GM21619 (cell line): ENCODE data around the gene TUBB4B.
"Not testable (repeated sequence)": the region's sequence is repeated elsewhere in the genome, so short reads cannot be mapped to it uniquely, and the experiment has no call there.

Experiments
- ATAC-seq: cut with Tn5 transposase; IDR thresholded peaks from one replicate; pipeline ENCODE4 v1.9.1; 2021; ENCODE audit not compliant: unreplicated experiment

TUBB4B gene

DNA sequence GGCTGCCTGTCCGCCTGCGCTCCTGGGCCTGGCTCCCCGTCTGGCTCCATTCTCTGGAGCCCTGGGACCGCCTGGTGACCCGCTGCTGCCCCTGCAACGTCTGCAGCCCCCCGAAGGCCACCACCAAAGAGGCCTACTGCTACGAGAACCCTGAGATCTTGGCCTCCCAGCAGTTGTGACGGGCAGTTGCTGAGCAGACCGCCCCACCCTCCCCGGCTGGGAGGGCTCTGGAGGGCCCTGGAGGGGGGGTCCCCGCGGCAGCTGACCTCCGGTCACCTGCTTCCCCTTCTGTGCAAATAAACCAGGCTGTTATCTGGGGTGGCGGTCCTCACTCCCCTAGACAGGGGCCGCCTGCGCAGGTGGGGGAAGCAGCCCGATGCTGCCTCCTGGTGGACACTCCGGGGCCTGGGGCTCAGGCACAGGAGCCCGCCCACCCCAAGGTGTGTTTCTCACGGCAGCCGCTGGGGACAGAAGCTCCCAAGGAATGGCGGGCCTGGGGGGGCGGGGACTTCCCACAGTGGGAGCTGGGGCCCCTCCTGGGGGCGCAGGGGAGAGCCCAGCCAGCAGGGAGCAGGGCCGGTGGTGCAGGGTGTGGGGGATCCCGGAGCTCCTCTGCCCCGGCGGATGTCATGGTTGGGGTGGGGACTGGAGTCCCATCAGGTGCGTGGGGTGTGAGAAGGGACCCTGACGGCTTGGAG lies 4.7 kb upstream of the TUBB4B start:
- peak; percentile 22 for ATAC-seq

DNA sequence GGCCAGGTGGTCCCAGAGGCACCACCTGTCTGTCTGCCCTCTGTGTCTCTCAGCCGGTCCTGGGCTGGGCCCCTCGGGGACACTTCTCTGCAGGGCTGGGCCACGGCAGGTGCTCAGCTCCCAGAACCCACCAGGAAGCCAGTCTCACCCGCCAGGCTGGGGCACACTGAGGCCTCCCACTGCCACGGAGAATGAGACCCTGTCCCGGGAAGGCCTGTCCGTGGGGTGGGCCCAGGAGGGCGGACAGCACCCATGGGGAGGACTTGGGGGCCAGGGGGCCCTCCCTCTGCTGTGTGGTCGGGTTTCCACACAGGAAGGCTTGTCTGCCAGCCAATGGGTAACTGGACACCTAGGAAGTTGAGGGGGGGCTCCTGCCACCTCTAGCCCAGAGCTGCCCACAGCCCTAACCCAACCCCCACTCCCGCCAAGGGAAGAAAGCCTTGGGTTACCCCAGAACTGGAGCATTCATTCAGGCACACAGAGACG lies 4.1 kb upstream of the TUBB4B start:
- no peak for ATAC-seq

- ATAC-seq: no peak
Measured at GRCh38 chr9:137237759-137238726, 3.0 kb upstream of the TUBB4B start.

DNA sequence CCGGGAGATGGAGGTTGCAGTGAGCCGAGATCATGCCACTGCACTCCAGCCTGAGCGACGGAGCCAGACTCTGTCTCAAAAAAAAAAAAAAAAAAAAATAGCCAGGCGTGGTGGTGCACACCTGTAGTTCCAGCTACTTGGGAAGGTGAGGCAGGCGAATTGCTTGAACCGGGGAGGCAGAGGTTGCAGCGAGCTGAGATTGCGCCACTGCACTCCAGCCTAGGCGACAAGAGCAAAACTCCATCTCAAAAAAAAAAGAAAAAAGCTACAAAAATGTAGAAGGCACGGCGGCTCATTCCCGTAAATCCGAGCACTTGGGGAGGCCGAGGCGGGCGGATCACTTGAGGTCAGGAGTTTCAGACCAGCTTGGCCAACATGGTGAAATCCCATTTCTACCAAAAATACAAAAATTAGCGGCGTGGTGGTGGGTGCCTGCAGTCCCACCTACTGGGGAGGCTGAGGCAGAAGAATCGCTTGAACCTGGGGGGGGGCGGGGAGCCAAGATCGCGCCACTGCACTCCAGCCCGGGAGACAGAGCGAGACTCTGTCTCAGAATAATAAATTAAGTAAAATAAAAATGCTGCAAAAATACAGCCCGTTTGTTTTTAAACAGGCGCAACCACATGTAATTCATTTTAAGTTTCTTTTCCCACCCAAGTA lies 1.4 kb upstream of the TUBB4B start:
- not testable (repeated sequence) for ATAC-seq

- ATAC-seq: peak; percentile 23
Measured at GRCh38 chr9:137240318-137240840, 708 bp upstream of the TUBB4B start.

GRCh38 chr9:137241490-137242268 lies 592 bp downstream of the TUBB4B start:
- peak; percentile 3 for ATAC-seq

GRCh38 chr9:137242269-137243203 lies 1.4 kb downstream of the TUBB4B start:
- ATAC-seq: no peak

- ATAC-seq: not testable (repeated sequence)
Measured at GRCh38 chr9:137243266-137243625, 2.2 kb downstream of the TUBB4B start.

DNA sequence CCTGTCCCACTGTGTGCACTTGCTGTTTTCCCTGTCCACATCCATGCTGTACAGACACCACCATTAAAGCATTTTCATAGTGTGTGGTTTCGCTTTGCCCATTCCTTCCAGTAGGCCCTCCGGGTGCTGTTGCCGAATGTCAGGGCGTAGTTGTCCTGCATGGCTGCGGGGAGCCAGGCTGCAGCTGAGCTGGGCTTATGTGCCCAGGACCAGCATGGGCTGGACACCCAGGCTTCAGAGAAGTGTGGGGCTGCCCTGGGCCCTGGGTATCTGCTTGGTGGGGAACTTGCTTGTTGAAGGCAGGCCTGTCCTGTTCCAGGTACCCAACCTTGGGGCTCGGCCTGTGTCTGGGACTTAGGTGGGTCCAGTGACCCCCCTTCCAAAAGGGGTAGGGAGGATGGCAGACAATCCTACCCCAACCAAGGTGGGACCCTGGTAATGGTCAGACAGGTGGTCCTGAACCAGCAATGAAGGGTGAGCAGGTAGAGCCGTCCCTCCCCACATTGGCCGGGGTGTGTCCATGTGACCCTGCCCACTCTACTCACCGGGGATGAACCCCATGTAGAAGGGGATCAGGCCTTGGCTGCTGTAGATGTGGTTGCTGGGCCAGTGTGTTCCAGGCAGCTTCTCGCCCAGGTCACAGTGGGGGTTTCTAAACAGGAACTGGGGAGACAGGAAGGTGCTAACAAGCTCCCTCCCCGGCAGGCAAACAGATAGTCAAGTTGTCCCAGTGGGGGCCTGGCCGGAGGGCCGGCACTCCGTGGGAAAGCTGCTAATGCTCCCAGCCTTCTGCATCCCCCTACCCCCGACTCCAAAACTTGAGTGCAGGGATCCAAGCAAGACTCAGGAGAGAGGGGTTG lies 2.8 kb downstream of the TUBB4B start:
- no peak for ATAC-seq

DNA sequence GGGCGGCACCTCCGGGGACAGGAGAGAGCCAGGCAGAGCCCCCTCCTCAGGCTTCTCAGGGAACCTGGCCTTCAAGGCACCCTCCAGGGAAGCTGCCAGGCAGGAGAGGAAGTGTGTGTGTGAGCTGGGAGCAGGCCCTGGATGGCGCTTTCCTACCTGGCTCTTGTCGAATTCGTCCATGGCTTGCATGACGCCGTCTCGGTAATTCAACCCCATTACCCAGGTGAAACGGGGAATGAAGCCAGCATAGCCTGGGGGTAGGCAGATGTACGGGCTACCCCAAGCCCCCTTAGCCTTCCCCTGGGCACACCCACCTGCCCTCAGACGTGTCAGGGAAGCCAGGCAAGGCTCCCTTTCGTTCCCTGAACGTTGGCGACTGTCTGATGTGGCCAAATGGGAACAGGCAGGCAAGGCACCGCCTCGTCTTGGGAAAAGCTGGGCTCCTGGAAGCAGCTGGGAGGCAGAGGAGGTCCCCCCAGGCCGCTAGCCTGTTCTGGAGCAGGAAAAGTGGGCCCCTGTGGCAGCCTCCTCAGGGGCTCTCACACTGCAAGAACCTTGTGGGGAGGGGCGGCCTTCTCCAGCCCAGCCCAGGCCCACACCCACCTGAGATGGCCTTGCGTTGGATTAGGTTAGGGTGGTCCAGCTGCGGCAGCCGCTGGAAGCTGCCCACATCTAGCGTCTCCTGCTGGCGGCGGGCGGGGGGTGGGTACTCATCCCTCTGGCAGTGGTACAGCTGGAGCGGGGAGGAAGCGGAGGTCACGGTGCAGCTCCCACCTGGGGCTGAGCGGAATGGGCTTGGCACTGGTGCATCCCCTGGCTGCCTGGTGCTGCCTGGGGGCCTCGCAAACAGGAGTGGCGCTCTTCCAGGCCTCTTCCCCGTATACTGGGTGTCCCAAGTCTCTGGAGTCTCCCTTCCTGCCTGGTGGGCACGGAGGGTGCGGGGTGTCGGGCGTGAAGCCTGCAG lies 3.7 kb downstream of the TUBB4B start:
- no peak for ATAC-seq

GRCh38 chr9:137245450-137246421 lies 4.6 kb downstream of the TUBB4B start:
- ATAC-seq: no peak

- no peak for ATAC-seq
Measured at GRCh38 chr9:137247135-137247915, 6.2 kb downstream of the TUBB4B start.

DNA sequence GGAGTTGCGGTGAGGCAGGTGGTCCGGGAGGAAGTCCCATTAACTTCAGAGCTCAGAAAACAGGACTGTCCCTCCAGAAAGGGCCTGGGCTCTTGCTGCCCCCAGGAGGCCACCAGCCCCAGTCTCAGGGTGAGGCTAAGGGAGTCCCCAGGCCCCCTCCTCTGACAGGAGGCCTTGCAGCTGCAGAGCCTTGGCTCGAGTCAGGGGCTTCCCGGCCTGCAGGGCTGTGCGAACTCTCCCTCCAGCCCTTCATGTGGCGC lies 6.8 kb downstream of the TUBB4B start:
- no peak for ATAC-seq

- ATAC-seq: no peak
Measured at GRCh38 chr9:137250329-137251193, 9.5 kb downstream of the TUBB4B start.

- no peak for ATAC-seq
Measured at GRCh38 chr9:137251194-137251461, 10.0 kb downstream of the TUBB4B start, which contains the start of gene STPG3. TSS of gene STPG3 (plus strand) at chr9:137251286. CDS start at chr9:137251287, 1 bp downstream.
